ENCODE results near the gene IDE. TPM values are rescaled to one million over a fixed set of nuclear protein-coding genes. Genes with fewer than 3 reads are reported as not detected.
A peak's percentile ranks its signal among the peaks of the same experiment; 100 is the strongest.

IDE gene
- polyA plus RNA-seq (2013, experiment 1 of 2), result 27.0 TPM
- 25.2 TPM for polyA plus RNA-seq (2013, experiment 2 of 2)

GRCh38 chr10:92573798-92574547 lies at the start of gene IDE:
Gene IDE (minus strand): TSS chr10:92574093. CDS start chr10:92574019, 74 bp downstream.
- Histone ChIP-seq H3K9ac (ENCODE audit: low read depth, low read length) (peak within 1 kb of the TSS; percentile 93), H3K4me3 (ENCODE audit: low read length) (peak within 1 kb of the TSS; percentile 87), H3K36me3 (ENCODE audit: insufficient read depth, low read length) (peaks cover 8% of the 10 kb centered on the region; the same call in 1 of the 2 replicates), H3K27me3 (ENCODE audit: insufficient read depth, low read length) (no peaks in the 10 kb centered on the region), H3K9me3 (ENCODE audit: insufficient read depth, low read depth, low read length) (no peaks in the 10 kb centered on the region), H3K27ac (ENCODE audit: low read depth, low read length) (peak within 1 kb of the TSS; percentile 92), H3K4me1 (ENCODE audit: insufficient read depth, low read length) (peaks cover 19% of the 10 kb centered on the region)
- under 1% methylated on average over 80 of the region's 80 CpGs for WGBS

- Histone ChIP-seq H3K27ac (ENCODE audit: low read depth, low read length) (no peak overlapping the region), H3K4me3 (ENCODE audit: low read length) (no peak overlapping the region), H3K9ac (ENCODE audit: low read depth, low read length) (no peak overlapping the region), H3K36me3 (ENCODE audit: insufficient read depth, low read length) (peaks cover 95% of the 10 kb centered on the region), H3K4me1 (ENCODE audit: insufficient read depth, low read length) (no peaks in the 10 kb centered on the region), H3K27me3 (ENCODE audit: insufficient read depth, low read length) (no peaks in the 10 kb centered on the region), H3K9me3 (ENCODE audit: insufficient read depth, low read depth, low read length) (no peaks in the 10 kb centered on the region)
These were observed 45.5 kb upstream of the IDE start for GRCh38 chr10:92619368-92619767.

DNA sequence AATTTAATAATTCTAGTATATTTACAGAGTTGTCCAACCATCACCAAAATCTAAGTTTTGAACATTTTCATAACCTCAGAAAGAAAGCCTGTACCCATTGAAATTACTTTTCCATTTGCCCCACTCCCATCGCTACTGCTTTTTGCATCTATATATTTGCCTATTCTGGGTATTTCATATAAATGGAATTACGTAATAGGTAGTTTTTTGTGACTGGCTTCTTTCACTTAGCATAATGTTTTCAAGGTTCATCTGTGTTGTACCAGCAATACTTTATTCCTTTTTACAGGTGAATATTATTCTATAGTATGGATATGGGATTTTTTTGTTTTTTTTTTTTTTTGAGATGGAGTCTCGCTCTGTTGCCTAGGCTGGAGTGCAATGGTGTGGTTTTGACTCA lies 41.6 kb upstream of the IDE start:
- H3K9ac ChIP-seq (ENCODE audit: low read depth, low read length), result no peak overlapping the region
- H3K4me3 ChIP-seq (ENCODE audit: low read length), result no peak overlapping the region
- WGBS, result 100% methylated on average over 1 of the region's 3 CpGs
- H3K27me3 ChIP-seq (ENCODE audit: insufficient read depth, low read length), result no peaks in the 10 kb centered on the region
- no peaks in the 10 kb centered on the region for H3K9me3 ChIP-seq (ENCODE audit: insufficient read depth, low read depth, low read length)
- no peaks in the 10 kb centered on the region for H3K4me1 ChIP-seq (ENCODE audit: insufficient read depth, low read length)
- H3K36me3 ChIP-seq (ENCODE audit: insufficient read depth, low read length), result peaks cover 92% of the 10 kb centered on the region
- no peak overlapping the region for H3K27ac ChIP-seq (ENCODE audit: low read depth, low read length)

GRCh38 chr10:92604841-92605240 lies 30.9 kb upstream of the IDE start:
- Histone ChIP-seq H3K9ac (ENCODE audit: low read depth, low read length) (no peak overlapping the region), H3K36me3 (ENCODE audit: insufficient read depth, low read length) (peaks cover 41% of the 10 kb centered on the region), H3K27me3 (ENCODE audit: insufficient read depth, low read length) (no peaks in the 10 kb centered on the region), H3K4me3 (ENCODE audit: low read length) (no peak overlapping the region), H3K27ac (ENCODE audit: low read depth, low read length) (no peak overlapping the region), H3K9me3 (ENCODE audit: insufficient read depth, low read depth, low read length) (no peaks in the 10 kb centered on the region), H3K4me1 (ENCODE audit: insufficient read depth, low read length) (no peaks in the 10 kb centered on the region)
- 90% methylated on average over 2 of the region's 2 CpGs for WGBS

DNA sequence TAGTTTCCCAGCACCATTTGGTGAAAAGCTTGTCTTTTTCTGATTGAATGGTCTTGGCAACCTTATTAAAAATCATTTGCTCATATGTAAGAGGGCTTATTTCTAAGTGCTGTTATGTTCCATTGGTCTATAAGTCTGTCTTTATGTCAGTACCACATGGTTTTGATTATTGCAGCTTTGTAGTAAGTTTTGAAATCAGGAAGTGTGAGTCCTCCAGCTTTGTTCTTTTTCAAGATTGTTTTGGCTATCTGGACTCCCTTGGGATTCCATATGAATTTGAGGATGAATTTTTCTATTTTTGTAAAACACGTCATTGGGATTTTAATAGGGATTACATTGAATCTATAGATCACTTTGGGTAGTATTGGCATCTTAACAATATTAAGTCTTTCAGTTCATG lies 24.4 kb upstream of the IDE start:
- no peaks in the 10 kb centered on the region for H3K9me3 ChIP-seq (ENCODE audit: insufficient read depth, low read depth, low read length)
- H3K27ac ChIP-seq (ENCODE audit: low read depth, low read length), result no peak overlapping the region
- no peaks in the 10 kb centered on the region for H3K4me1 ChIP-seq (ENCODE audit: insufficient read depth, low read length)
- H3K36me3 ChIP-seq (ENCODE audit: insufficient read depth, low read length), result 0 out of 2 replicates have a peak, but pooled peaks cover 4% of the 10 kb centered on the region
- no peak overlapping the region for H3K9ac ChIP-seq (ENCODE audit: low read depth, low read length)
- no peaks in the 10 kb centered on the region for H3K27me3 ChIP-seq (ENCODE audit: insufficient read depth, low read length)
- 94% methylated on average over 1 of the region's 1 CpG for WGBS
- H3K4me3 ChIP-seq (ENCODE audit: low read length), result no peak overlapping the region

- Histone ChIP-seq H3K27ac (ENCODE audit: low read depth, low read length) (no peak overlapping the region), H3K9me3 (ENCODE audit: insufficient read depth, low read depth, low read length) (no peaks in the 10 kb centered on the region), H3K27me3 (ENCODE audit: insufficient read depth, low read length) (no peaks in the 10 kb centered on the region), H3K36me3 (ENCODE audit: insufficient read depth, low read length) (0 out of 2 replicates have a peak, but pooled peaks cover 4% of the 10 kb centered on the region), H3K4me1 (ENCODE audit: insufficient read depth, low read length) (0 out of 2 replicates have a peak, but pooled peaks cover 3% of the 10 kb centered on the region), H3K4me3 (ENCODE audit: low read length) (0 out of 2 replicates have a peak overlapping the region, but pooled peaks have one; percentile 98), H3K9ac (ENCODE audit: low read depth, low read length) (no peak overlapping the region)
- 89% methylated on average over 2 of the region's 2 CpGs for WGBS
These were observed 21.6 kb upstream of the IDE start for GRCh38 chr10:92595505-92595904.

DNA sequence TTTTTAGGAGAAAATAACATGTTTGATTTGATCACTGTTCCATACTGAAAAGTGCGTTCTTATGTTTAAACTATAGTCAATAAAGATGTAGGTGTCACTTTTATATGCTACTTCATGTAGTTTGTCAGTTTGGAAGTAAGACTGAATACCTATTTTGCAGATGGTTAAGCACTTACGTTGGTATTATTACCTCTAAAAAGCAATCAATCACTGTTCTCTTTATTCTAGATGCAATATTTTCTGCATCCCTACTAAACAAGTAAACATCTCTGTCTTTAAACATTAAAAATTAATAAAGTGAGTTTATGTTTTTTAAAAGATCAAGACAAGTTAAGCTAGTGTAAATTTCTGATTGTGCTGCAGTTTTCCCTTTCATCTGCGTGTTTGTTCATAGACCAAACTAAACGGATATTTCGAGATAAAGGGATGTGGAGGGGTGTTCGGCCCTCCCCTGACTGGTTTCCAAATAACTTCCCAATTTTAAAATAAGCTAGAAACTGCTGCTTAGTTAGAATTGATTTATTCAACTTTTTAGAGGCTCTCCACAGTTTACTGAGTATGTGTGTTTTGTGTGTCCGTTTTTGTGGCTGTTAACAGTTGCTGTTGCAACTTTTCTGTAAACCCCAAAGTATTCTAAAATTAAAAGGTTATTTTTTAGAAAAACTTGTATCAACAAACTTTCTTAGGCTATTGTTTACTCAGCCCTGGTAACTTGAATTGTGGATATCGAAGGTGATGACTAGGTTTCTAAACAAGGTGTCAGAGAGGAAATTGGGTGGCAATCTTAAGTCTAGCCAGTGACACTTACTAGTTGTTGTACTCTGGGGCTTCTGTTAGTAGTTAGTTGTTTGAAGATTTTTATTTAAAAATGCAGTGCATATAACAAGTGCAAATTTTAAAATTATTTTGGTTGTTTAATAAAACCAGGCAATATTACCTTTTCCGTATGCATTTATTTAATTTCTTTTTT lies 20.0 kb upstream of the IDE start:
- Histone ChIP-seq H3K4me3 (ENCODE audit: low read length) (peak overlapping the region; percentile 98), H3K4me1 (ENCODE audit: insufficient read depth, low read length) (0 out of 2 replicates have a peak, but pooled peaks cover 3% of the 10 kb centered on the region), H3K36me3 (ENCODE audit: insufficient read depth, low read length) (0 out of 2 replicates have a peak, but pooled peaks cover 4% of the 10 kb centered on the region), H3K9ac (ENCODE audit: low read depth, low read length) (peak overlapping the region; percentile 89), H3K27ac (ENCODE audit: low read depth, low read length) (peak overlapping the region; percentile 97), H3K27me3 (ENCODE audit: insufficient read depth, low read length) (no peaks in the 10 kb centered on the region), H3K9me3 (ENCODE audit: insufficient read depth, low read depth, low read length) (no peaks in the 10 kb centered on the region)
- WGBS, result 7% methylated on average over 6 of the region's 9 CpGs

GRCh38 chr10:92592761-92593618 lies 19.1 kb upstream of the IDE start, which contains the start of gene KIF11:
Gene KIF11 (plus strand): TSS chr10:92593130. CDS start chr10:92593376, 246 bp downstream.
- 0 out of 2 replicates have a peak, but pooled peaks cover 3% of the 10 kb centered on the region for H3K4me1 ChIP-seq (ENCODE audit: insufficient read depth, low read length)
- H3K36me3 ChIP-seq (ENCODE audit: insufficient read depth, low read length), result 0 out of 2 replicates have a peak, but pooled peaks cover 4% of the 10 kb centered on the region
- peak within 1 kb of the TSS; percentile 89 for H3K9ac ChIP-seq (ENCODE audit: low read depth, low read length)
- H3K27me3 ChIP-seq (ENCODE audit: insufficient read depth, low read length), result no peaks in the 10 kb centered on the region
- peak within 1 kb of the TSS; percentile 97 for H3K27ac ChIP-seq (ENCODE audit: low read depth, low read length)
- H3K4me3 ChIP-seq (ENCODE audit: low read length), result peak within 1 kb of the TSS; percentile 98
- WGBS, result 2% methylated on average over 61 of the region's 61 CpGs
- no peaks in the 10 kb centered on the region for H3K9me3 ChIP-seq (ENCODE audit: insufficient read depth, low read depth, low read length)

GRCh38 chr10:92591550-92592022 lies 17.7 kb upstream of the IDE start:
- H3K4me1 ChIP-seq (ENCODE audit: insufficient read depth, low read length), result 0 out of 2 replicates have a peak, but pooled peaks cover 3% of the 10 kb centered on the region
- 2% methylated on average over 36 of the region's 38 CpGs for WGBS
- no peaks in the 10 kb centered on the region for H3K36me3 ChIP-seq (ENCODE audit: insufficient read depth, low read length)
- peak overlapping the region; percentile 85 for H3K27ac ChIP-seq (ENCODE audit: low read depth, low read length)
- peak overlapping the region; percentile 77 for H3K9ac ChIP-seq (ENCODE audit: low read depth, low read length)
- H3K27me3 ChIP-seq (ENCODE audit: insufficient read depth, low read length), result no peaks in the 10 kb centered on the region
- peak overlapping the region; percentile 60 for H3K4me3 ChIP-seq (ENCODE audit: low read length)
- H3K9me3 ChIP-seq (ENCODE audit: insufficient read depth, low read depth, low read length), result no peaks in the 10 kb centered on the region
